ENCODE measurements around the gene XRCC4. TPM values are rescaled to one million over a fixed set of nuclear protein-coding genes. Genes with fewer than 3 reads are reported as not detected.
"Not testable (repeated sequence)": the region's sequence is repeated elsewhere in the genome, so short reads cannot be mapped to it uniquely, and the experiment has no call there.

XRCC4 gene
- polyA plus RNA-seq, 4 donors = 11.2 to 15.2 (median 12.4) TPM

DNA sequence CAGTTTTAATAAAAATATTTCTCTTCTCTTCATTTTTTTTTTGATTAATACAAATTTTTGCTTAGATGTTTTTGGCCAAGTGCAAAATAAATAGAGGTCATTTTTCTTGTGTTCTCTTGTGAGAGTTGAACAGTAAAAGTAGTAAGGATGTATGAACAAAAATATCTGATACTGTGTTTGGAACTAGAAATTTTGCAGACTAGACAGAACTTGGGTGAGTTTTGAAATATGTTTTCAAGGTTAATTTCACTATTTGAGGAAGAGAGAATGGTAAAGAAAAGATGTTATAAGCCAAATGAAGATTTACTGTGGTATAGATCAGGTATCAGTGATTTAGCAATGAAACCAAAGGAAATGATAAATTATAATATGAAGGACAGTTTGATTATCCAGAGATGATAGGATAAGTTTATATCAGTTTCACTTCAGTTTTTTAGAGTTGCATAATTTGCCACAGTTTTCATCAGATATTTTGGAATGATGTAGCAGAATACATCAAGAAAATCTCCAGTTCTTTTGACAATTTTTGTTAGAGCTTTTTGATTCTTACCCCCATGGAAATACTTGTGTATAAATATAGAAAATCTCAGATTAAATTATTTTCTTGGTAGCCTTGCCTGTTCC lies 246.3 kb downstream of the XRCC4 start:
- no peak for DNase-seq (ENCODE audit: low read depth in 4 of 4, low spot score in 2 of 4)

DNA sequence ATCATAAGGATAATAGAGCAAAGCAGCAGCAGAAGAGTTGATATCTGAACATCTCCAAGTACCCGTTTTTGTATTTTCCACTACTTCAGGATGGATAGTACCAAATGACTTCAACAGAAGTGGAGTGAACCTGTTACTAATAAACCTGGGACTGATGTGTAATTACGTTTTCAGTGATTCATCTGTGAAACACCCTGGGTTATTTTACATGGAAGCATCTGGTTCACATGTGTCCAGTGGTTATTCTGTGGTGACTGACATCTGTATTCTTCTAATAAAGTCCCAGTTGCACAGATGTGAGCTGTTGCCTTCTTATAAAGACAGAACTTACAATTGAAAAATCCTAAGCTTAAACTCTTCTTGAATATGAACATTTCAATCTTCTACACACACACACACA lies 254.5 kb downstream of the XRCC4 start:
- no peak for DNase-seq (ENCODE audit: low read depth in 4 of 4, low spot score in 2 of 4)

- DNase-seq (ENCODE audit: low read depth in 4 of 4, low spot score in 2 of 4) = no peak
Observed at GRCh38 chr5:83337453-83338035, 260.2 kb downstream of the XRCC4 start.

DNA sequence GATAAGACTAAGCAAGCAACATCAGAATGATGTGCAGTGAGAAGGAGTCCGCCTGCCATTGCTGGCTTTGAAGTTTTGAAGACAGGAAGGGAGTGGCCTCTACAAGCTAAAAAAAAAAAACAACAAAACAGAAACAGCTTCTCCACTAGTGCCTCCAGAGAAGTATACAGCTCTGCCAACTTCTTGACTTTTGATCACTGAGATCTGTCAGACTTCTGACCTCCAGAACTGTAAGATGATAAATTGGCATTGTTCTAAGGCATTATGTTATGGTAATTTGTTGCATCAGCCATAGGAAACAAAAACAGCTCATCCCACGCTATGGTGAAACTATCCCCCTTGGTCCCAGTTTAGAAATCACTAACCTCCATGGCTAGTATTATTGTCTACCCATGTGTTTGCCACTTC lies 263.2 kb downstream of the XRCC4 start:
- no peak for DNase-seq (ENCODE audit: low read depth in 4 of 4, low spot score in 2 of 4)

- DNase-seq (ENCODE audit: low read depth in 4 of 4, low spot score in 2 of 4) = no peak
Observed at GRCh38 chr5:83341815-83342334, 264.5 kb downstream of the XRCC4 start.

GRCh38 chr5:83342465-83342864 lies 265.1 kb downstream of the XRCC4 start:
- no peak for DNase-seq (ENCODE audit: low read depth in 4 of 4, low spot score in 2 of 4)

GRCh38 chr5:83343299-83343698 lies 266.0 kb downstream of the XRCC4 start:
- peak in 3 of 4 donors; percentile 5 to 12 (median 10) for DNase-seq (ENCODE audit: low read depth in 4 of 4, low spot score in 2 of 4)

GRCh38 chr5:83345423-83345822 lies 268.1 kb downstream of the XRCC4 start:
- DNase-seq (ENCODE audit: low read depth in 4 of 4, low spot score in 2 of 4) = no peak

GRCh38 chr5:83348281-83348780 lies 271.0 kb downstream of the XRCC4 start:
- no peak for DNase-seq (ENCODE audit: low read depth in 4 of 4, low spot score in 2 of 4)

- DNase-seq (ENCODE audit: low read depth in 4 of 4, low spot score in 2 of 4) = no peak
Observed at GRCh38 chr5:83353231-83353630, 275.9 kb downstream of the XRCC4 start.

GRCh38 chr5:83353774-83354173 lies 276.4 kb downstream of the XRCC4 start:
- no peak for DNase-seq (ENCODE audit: low read depth in 4 of 4, low spot score in 2 of 4)

- no peak for DNase-seq (ENCODE audit: low read depth in 4 of 4, low spot score in 2 of 4)
Observed at GRCh38 chr5:83354958-83355357, 277.6 kb downstream of the XRCC4 start.

- DNase-seq (ENCODE audit: low read depth in 4 of 4, low spot score in 2 of 4) = not testable (repeated sequence)
Observed at GRCh38 chr5:83355482-83356014, 278.2 kb downstream of the XRCC4 start.

DNA sequence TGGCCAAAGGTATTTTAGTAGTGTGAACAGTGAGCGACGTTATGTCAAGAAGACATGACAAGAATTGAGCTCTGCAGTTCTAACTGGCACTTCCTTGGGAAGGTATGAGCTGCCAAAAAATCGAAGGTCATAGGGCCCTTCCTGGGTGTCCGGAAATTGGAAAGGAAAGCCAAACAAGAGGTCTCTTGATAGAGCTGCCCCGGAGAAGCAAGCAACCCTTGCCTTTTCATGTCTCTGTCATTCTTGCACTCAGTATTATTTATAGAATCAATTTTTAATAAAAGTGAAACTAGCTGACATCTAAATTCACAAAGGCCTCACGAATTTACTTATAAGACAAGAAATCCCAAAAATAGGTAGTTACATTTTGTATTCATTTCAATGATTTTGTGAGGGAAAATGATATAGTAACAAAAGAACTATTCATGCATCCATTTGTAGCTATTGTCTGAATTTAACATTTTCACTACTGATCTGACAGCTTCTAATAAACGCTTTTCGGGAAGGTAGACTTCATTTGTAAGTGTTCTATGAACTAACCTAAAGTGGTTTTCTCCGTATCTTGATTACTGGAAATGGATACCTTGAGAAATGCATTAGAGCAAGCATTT lies 280.4 kb downstream of the XRCC4 start:
- no peak for DNase-seq (ENCODE audit: low read depth in 4 of 4, low spot score in 2 of 4)

DNA sequence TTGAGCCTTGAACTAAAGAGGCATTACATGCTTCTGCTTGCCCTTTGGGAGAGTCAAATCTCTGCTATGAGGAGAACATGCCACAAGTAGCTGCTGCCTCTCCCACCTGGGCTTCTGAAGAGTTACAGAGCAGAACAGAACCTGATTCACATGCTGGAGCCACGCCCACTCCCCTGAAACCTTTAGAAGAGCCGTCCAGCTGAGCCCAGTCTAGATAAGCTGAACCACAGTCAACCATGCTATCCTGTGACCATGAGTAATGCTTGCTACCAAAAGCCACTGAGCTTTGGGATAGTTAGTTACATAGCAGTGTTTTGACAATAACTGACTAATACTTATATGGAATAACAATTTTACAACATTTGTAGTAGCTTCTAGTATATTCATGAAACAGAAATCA lies 283.2 kb downstream of the XRCC4 start:
- no peak for DNase-seq (ENCODE audit: low read depth in 4 of 4, low spot score in 2 of 4)

DNA sequence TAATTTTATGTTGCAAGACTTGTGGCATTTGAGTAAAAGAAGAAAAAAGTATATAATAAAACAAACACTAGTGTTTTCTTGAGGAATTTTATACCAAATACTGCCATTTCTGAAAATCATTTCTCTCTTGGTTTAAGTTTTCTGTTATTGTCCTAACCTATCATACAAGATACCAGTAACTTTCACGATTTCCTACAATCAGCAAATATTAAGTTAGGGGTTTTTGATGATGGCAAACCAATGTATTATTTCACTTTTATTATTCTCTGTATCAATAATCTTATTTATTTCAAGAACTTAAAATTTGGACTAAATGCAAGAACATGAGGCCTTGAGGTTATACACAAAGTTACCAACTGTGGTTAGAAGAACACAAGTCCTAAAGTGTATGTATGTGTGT lies 285.2 kb downstream of the XRCC4 start:
- DNase-seq (ENCODE audit: low read depth in 4 of 4, low spot score in 2 of 4) = no peak

GRCh38 chr5:83363111-83363885 lies 286.0 kb downstream of the XRCC4 start:
- DNase-seq (ENCODE audit: low read depth in 4 of 4, low spot score in 2 of 4) = no peak

DNA sequence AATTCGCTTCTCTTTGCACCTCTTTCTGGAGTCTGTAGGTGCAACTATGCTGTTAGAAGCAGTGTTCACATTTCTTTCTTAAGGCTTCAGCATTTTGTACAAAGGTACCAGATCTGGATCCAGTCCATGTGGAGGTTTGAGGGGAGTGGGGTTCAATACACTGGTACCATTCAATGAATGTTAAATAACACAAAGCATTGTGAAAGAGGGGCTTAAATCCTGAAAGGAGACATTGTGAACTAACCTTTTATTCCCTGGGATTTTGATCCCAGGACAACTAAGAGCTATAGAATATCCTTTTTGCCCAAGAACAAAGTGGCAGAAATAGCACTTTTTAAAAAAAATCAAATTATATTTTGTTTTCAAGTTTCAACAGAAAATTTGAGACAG lies 286.5 kb downstream of the XRCC4 start:
- DNase-seq (ENCODE audit: low read depth in 4 of 4, low spot score in 2 of 4) = no peak

- DNase-seq (ENCODE audit: low read depth in 4 of 4, low spot score in 2 of 4) = no peak
Observed at GRCh38 chr5:83364312-83365299, 287.3 kb downstream of the XRCC4 start.

DNA sequence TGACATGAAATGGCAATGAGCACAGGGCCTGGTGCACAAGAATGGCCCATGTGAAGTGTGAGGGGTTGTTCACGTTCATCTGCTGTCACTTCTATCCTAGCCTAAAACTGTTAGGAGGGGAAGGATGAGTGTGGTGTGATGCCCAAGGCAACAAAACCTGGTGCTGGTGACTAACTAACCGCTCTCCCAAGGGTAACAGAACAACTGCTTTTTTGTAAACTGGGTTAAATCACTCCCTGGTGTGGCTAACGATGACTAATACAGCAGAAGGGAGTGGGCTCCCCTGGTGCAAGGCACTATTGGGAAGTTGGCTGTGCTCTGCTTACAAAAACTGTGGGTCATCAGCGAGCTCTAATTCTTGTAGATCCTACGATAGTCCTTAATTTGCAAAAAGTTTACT lies 291.0 kb downstream of the XRCC4 start:
- no peak for DNase-seq (ENCODE audit: low read depth in 4 of 4, low spot score in 2 of 4)

Measured in left renal cortex interstitium (tissue), 4 donors.